NCI-H1092 (cell line): ENCODE measurements around the gene ARHGAP22.

Experiments
- DNase-seq: peaks from one replicate; lab custom pipeline; 2025; lab: John Stamatoyannopoulos, UW

The ARHGAP22 gene

GRCh38 chr10:48477616-48478015 is 127.3 kb downstream of the ARHGAP22 start:
- DNase-seq: no peak

- DNase-seq: no peak
Measured at GRCh38 chr10:48477141-48477540, 127.7 kb downstream of the ARHGAP22 start.

- DNase-seq: no peak
Measured at GRCh38 chr10:48476279-48476982, 128.4 kb downstream of the ARHGAP22 start.

- no peak for DNase-seq
Measured at GRCh38 chr10:48475943-48476278, 129.0 kb downstream of the ARHGAP22 start.

GRCh38 chr10:48474765-48475365 is 130.0 kb downstream of the ARHGAP22 start:
- DNase-seq: no peak

- DNase-seq: no peak
Measured at GRCh38 chr10:48473704-48474103, 131.2 kb downstream of the ARHGAP22 start.

GRCh38 chr10:48472501-48473069 is 132.3 kb downstream of the ARHGAP22 start:
- no peak for DNase-seq

- DNase-seq: no peak
Measured at GRCh38 chr10:48470893-48471805, 133.7 kb downstream of the ARHGAP22 start.

- DNase-seq: no peak
Measured at GRCh38 chr10:48470115-48470892, 134.6 kb downstream of the ARHGAP22 start.

- no peak for DNase-seq
Measured at GRCh38 chr10:48469516-48470020, 135.3 kb downstream of the ARHGAP22 start.

- DNase-seq: no peak
Measured at GRCh38 chr10:48468866-48469511, 135.9 kb downstream of the ARHGAP22 start.

GRCh38 chr10:48468130-48468790 is 136.6 kb downstream of the ARHGAP22 start:
- DNase-seq: no peak

- DNase-seq: no peak
Measured at GRCh38 chr10:48467669-48468068, 137.2 kb downstream of the ARHGAP22 start.

- no peak for DNase-seq
Measured at GRCh38 chr10:48466611-48467240, 138.1 kb downstream of the ARHGAP22 start.

GRCh38 chr10:48465860-48466521 is 138.9 kb downstream of the ARHGAP22 start:
- DNase-seq: no peak

GRCh38 chr10:48464871-48465736 is 139.8 kb downstream of the ARHGAP22 start:
- DNase-seq: no peak

- DNase-seq: no peak
Measured at GRCh38 chr10:48464121-48464870, 140.6 kb downstream of the ARHGAP22 start.
